ENCODE data around the gene TFB2M.
"Not testable (repeated sequence)": the region's sequence is repeated elsewhere in the genome, so short reads cannot be mapped to it uniquely, and the experiment has no call there.

GRCh38 chr1:246560833-246561232, 5.2 kb downstream of the TFB2M start:
- not testable (repeated sequence) for TF ChIP-seq CTCF, POLR2AphosphoS5, POLR2A (IDR thresholded peaks at IDR 0.05)

Data from stomach (tissue), 4 donors.